SK-N-SH treated with all-trans-retinoic acid at 6 μM for 48 hours (cell line): ENCODE data around the gene RPL19.

Experiments used
- ATAC-seq: fragments of 200-7000 bp; cut with Tn5 transposase; 3 replicates; pipeline ENCODE4 v1.9.1; 2020; ENCODE audit warnings: mild to moderate bottlenecking, moderate library complexity
- ARNTL ChIP-seq: fragments of 450-650 bp; formaldehyde crosslinking; IDR thresholded peaks from 2 replicates; pipeline ENCODE4 v1.5.0; 2020; ENCODE audit warnings: low read depth, mild to moderate bottlenecking, moderate library complexity, borderline replicate concordance
- BACH2 ChIP-seq: fragments of 250-450 bp; sonication (Bioruptor Pico); IDR thresholded peaks from 2 replicates; pipeline ENCODE4 v1.9.0; 2021; ENCODE audit warnings: mild to moderate bottlenecking, borderline replicate concordance
- CREB5 ChIP-seq: fragments of 250-450 bp; sonication (Bioruptor Pico); IDR thresholded peaks from 2 replicates; pipeline ENCODE4 v1.5.1; 2020; ENCODE audit warnings: low read depth, mild to moderate bottlenecking, moderate library complexity
- CSDC2 ChIP-seq: fragments of 250-450 bp; sonication (Bioruptor Pico); IDR thresholded peaks from 2 replicates; pipeline ENCODE4 v1.5.0; 2020; ENCODE audit warnings: mild to moderate bottlenecking, moderate library complexity
- ESRRG ChIP-seq: fragments of 250-450 bp; sonication (Bioruptor Pico); IDR thresholded peaks from 2 replicates; pipeline ENCODE4 v1.6.1; 2021; ENCODE audit warnings: mild to moderate bottlenecking
- GLIS3 ChIP-seq: fragments of 250-450 bp; sonication (Bioruptor Pico); IDR thresholded peaks from 2 replicates; pipeline ENCODE4 v1.5.0; 2020; ENCODE audit warnings: mild to moderate bottlenecking, moderate library complexity
- ISL1 ChIP-seq: fragments of 250-450 bp; sonication (Bioruptor Pico); IDR thresholded peaks from 2 replicates; pipeline ENCODE4 v2.1.2; 2022; ENCODE audit warnings: mild to moderate bottlenecking, moderate library complexity
- OSR1 ChIP-seq: fragments of 250-450 bp; sonication (Bioruptor Pico); IDR thresholded peaks from 2 replicates; pipeline ENCODE4 v1.8.0; 2022; ENCODE audit warnings: moderate library complexity, mild to moderate bottlenecking, inconsistent platforms
- POU6F1 ChIP-seq: fragments of 250-450 bp; sonication (Bioruptor Pico); IDR thresholded peaks from 2 replicates; pipeline ENCODE4 v1.8.0; 2021; ENCODE audit warnings: low read depth, mild to moderate bottlenecking, moderate library complexity, borderline replicate concordance
- RARB ChIP-seq: fragments of 250-450 bp; sonication (Bioruptor Pico); IDR thresholded peaks from 2 replicates; pipeline ENCODE4 v1.8.0; 2021; ENCODE audit warnings: mild to moderate bottlenecking, moderate library complexity
- SNAI2 ChIP-seq: fragments of 250-450 bp; sonication (Bioruptor Pico); IDR thresholded peaks from 2 replicates; pipeline ENCODE4 v1.5.0; 2020; ENCODE audit warnings: mild to moderate bottlenecking, moderate library complexity
- TCF4 ChIP-seq: fragments of 250-450 bp; sonication (Bioruptor Pico); IDR thresholded peaks from 2 replicates; pipeline ENCODE4 v1.8.0; 2021; ENCODE audit warnings: mild to moderate bottlenecking, moderate library complexity, borderline replicate concordance
- TOX ChIP-seq: fragments of 250-450 bp; sonication (Bioruptor Pico); IDR thresholded peaks from 2 replicates; pipeline ENCODE4 v1.8.0; 2021; ENCODE audit warnings: mild to moderate bottlenecking, moderate library complexity, borderline replicate concordance
- TSHZ2 ChIP-seq: fragments of 250-450 bp; sonication (Bioruptor Pico); IDR thresholded peaks from 2 replicates; pipeline ENCODE4 v1.5.0; 2020; ENCODE audit warnings: mild to moderate bottlenecking, moderate library complexity
- ZFP3 ChIP-seq: fragments of 250-450 bp; sonication (Bioruptor Pico); IDR thresholded peaks from 2 replicates; pipeline ENCODE4 v1.5.0; 2020; ENCODE audit warnings: mild to moderate bottlenecking, moderate library complexity
- ZFP30 ChIP-seq: fragments of 450-650 bp; formaldehyde crosslinking; IDR thresholded peaks from 2 replicates; pipeline ENCODE4 v1.5.0; 2022; ENCODE audit warnings: mild to moderate bottlenecking, moderate library complexity
- ZNF565 ChIP-seq: fragments of 450-650 bp; formaldehyde crosslinking; conservative IDR thresholded peaks from 2 replicates; pipeline ENCODE4 v1.5.0; 2020; ENCODE audit warnings: low read depth, mild to moderate bottlenecking, moderate library complexity
- ZNF70 ChIP-seq: fragments of 450-650 bp; formaldehyde crosslinking; IDR thresholded peaks from 2 replicates; pipeline ENCODE4 v1.5.0; 2020; ENCODE audit warnings: mild to moderate bottlenecking, moderate library complexity
- TF ChIP-seq, protein P1 (sequence below): fragments of 250-450 bp; sonication (Bioruptor Pico); IDR thresholded peaks from 2 replicates; pipeline ENCODE4 v1.8.0; 2020; ENCODE audit warnings: mild to moderate bottlenecking, moderate library complexity, borderline replicate concordance

Gene RPL19

GRCh38 chr17:39231091-39231561 lies 31.0 kb downstream of the RPL19 start:
- TF ChIP-seq ZFP30 (CRISPR knock-in tag) = no peak
- no peak for TF ChIP-seq CREB5 (CRISPR knock-in tag)
- no peak for TF ChIP-seq ZNF565
- no peak for TF ChIP-seq TSHZ2 (CRISPR knock-in tag)
- TF ChIP-seq ZFP3 (CRISPR knock-in tag) = no peak
- no peak for TF ChIP-seq CSDC2

DNA sequence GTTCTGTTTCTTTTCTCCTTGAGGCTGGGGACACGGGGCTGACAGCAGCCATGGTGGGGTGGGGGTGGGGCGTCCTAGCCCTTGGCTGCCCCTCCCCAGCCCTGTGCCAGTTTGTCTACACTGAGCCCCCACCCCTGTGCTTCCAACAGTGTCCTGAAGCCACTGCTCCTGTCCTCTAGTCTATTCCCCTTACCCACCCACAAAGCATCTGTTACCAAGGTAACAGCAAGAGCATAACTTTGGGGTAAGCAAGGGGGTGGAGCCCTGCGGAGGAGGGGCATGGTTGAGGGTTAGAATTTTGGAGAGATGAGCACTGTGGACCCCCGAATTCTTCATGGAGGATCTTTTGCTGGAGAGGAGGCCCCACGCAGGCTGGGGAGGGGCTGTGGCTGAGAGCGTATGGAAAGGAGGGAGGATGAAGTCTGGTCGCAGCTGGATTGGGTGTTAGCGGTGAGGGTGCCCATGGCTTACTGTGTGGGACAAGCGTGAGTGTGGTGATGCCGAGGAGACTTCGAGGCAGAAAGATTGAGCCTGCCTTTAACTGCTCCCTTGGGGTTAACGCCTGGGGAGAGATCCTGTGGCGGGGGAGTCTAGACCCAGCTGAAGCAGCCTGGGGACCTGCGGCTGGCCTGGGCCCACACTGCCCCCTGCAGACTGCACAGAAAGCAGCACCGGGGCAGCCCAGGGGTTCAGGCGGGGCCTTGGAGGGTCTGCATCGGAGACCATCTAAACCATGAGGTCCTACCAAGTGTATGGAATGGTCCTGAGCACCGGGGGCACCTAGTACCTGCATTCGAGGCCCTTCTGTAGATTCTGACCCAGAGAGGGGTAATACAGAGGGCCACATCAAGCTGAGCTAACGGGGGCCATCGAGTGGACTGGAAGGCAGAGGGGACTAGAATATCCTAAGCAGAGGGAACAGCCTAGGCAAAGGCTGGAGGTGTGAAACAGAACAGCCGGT lies 31.8 kb downstream of the RPL19 start:
- peak; percentile 78 for ATAC-seq
- no peak for TF ChIP-seq ISL1 (CRISPR knock-in tag)
- TF ChIP-seq ARNTL = no peak
- no peak for TF ChIP-seq TCF4 (CRISPR knock-in tag)
- no peak for TF ChIP-seq ZFP3 (CRISPR knock-in tag)
- no peak for TF ChIP-seq ZFP30 (CRISPR knock-in tag)
- no peak for TF ChIP-seq BACH2 (CRISPR knock-in tag)
- no peak for TF ChIP-seq OSR1 (CRISPR knock-in tag)
- no peak for TF ChIP-seq SNAI2 (CRISPR knock-in tag)
- TF ChIP-seq ESRRG (CRISPR knock-in tag) = no peak
- TF ChIP-seq RARB (CRISPR knock-in tag) = no peak
- TF ChIP-seq, protein P1, sequence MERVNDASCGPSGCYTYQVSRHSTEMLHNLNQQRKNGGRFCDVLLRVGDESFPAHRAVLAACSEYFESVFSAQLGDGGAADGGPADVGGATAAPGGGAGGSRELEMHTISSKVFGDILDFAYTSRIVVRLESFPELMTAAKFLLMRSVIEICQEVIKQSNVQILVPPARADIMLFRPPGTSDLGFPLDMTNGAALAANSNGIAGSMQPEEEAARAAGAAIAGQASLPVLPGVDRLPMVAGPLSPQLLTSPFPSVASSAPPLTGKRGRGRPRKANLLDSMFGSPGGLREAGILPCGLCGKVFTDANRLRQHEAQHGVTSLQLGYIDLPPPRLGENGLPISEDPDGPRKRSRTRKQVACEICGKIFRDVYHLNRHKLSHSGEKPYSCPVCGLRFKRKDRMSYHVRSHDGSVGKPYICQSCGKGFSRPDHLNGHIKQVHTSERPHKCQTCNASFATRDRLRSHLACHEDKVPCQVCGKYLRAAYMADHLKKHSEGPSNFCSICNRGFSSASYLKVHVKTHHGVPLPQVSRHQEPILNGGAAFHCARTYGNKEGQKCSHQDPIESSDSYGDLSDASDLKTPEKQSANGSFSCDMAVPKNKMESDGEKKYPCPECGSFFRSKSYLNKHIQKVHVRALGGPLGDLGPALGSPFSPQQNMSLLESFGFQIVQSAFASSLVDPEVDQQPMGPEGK (CRISPR knock-in tag) = no peak
- TF ChIP-seq ZNF565 = no peak
- no peak for TF ChIP-seq GLIS3 (CRISPR knock-in tag)
- TF ChIP-seq TSHZ2 (CRISPR knock-in tag) = no peak
- no peak for TF ChIP-seq ZNF70 (CRISPR knock-in tag)
- TF ChIP-seq TOX (CRISPR knock-in tag) = no peak
- no peak for TF ChIP-seq POU6F1 (CRISPR knock-in tag)

More at GRCh38 chr17:39231091-39231561, 31.0 kb downstream of the RPL19 start:
- ATAC-seq = no peak
